ENCODE measurements around the gene RAB33B.

RAB33B gene

DNA sequence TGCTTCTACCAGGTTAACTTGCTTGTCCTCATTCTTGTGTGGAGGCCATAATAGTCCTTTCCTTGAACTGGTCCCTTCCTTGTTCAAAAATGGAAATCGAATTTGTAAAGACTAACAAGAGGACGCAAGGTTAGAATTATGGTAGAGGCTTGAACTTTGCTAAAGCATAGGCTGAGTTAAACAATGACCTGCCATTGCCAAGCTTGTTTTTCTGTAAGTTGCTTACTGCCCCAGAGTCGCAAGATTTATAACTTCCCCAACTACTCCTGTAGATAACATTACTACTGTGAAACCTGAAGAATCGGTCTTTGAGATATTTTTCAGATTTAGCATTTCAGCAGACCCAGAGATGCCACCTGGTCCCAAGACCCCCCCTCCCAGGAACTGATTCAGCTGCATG, 45.3 kb downstream of the RAB33B start:
- TF ChIP-seq, protein P1, sequence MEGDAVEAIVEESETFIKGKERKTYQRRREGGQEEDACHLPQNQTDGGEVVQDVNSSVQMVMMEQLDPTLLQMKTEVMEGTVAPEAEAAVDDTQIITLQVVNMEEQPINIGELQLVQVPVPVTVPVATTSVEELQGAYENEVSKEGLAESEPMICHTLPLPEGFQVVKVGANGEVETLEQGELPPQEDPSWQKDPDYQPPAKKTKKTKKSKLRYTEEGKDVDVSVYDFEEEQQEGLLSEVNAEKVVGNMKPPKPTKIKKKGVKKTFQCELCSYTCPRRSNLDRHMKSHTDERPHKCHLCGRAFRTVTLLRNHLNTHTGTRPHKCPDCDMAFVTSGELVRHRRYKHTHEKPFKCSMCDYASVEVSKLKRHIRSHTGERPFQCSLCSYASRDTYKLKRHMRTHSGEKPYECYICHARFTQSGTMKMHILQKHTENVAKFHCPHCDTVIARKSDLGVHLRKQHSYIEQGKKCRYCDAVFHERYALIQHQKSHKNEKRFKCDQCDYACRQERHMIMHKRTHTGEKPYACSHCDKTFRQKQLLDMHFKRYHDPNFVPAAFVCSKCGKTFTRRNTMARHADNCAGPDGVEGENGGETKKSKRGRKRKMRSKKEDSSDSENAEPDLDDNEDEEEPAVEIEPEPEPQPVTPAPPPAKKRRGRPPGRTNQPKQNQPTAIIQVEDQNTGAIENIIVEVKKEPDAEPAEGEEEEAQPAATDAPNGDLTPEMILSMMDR (IDR thresholded peaks at IDR 0.05; ENCODE audit: low read depth, low read length) = no peak

DNA sequence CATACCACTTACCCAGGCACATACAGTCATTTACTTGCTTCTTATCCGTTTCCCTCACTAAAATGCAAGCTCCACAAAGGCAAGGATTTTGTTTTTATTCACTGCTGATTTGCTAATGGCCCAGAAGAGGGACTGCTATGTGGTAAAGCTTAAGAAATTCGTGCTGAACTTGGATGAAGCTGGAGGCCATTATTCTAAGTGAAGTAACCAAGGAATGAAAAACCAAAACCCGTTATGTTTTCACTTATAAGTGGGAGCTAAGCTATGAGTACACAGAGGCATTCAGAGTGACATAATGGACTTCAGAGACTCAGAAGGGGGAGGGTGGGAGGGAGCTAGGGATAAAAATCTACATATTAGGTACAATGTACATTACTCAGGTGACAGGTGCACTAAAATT, 47.2 kb downstream of the RAB33B start:
- TF ChIP-seq, protein P1 (IDR thresholded peaks at IDR 0.05; ENCODE audit: low read depth, low read length) = no peak
- DNase-seq (ENCODE audit: extremely low read depth, low read depth) = no peak

More for the DNA sequence above, 45.3 kb downstream of the RAB33B start:
- no peak for DNase-seq (ENCODE audit: extremely low read depth, low read depth)

DNA sequence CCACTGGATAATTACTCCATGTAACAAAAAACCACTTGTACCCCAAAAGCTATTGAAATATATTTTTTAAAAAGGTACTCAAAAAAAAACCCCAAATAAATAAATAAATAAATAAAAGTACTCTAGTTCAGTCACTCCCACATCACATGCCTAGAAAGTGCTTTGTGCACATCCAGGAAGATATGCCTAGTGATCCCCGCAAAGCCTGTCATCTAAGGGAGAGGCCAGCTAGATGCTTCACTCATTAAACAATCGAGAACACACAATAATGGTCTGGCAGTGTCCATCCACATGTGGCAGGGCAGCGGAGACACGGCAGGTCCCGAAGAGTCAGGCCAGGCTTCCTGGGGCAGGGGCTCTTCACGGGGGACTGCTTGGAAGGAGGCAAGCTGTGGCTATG, 47.6 kb downstream of the RAB33B start:
- TF ChIP-seq, protein P1 (IDR thresholded peaks at IDR 0.05; ENCODE audit: low read depth, low read length) = no peak
- DNase-seq (ENCODE audit: extremely low read depth, low read depth) = no peak

DNA sequence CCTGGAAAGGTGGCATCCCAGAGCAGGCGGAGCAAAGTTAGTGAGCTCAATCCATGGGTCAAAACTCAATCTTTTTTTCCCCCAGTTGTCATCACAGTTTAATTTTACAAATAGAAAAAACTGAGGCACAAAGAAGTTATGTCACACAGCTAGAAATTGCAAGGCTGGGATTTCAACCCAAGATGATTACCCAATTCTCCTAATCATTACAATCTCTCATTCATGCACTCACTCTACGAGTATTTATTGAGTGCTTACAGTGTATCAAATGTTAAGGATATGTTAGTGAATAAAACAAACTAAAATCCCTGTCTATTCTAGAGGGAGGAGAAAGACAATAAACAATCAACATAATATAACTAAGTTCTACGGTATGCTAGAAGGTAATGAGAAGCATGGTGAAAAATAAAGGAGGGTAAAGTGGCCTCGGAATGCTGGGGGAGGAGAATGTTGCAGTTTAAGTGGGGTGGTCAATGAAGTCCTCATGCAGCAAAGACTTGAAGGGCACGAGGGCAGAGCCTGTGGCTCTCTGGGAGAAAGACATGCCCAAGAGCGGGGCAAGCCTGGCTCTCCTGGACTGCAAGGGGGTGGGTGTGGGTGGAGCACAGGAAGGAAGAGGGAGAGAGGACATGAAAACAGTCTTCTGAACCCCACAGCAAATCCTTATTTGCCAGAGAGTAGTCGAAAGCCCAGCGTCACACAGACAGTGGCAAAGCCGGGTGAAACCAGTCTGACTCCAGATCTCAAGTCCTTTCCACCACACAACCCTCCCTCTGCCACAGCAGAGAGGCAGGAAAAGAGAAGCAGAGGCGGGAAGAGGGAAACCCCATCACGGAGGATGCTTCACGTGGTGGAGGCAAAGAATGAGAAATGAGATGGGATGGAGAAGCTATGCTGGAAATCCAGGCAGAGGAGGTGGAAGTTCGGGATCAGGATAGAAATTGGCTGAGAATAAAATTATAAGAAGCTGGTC, 48.3 kb downstream of the RAB33B start:
- no peak for DNase-seq (ENCODE audit: extremely low read depth, low read depth)

DNA sequence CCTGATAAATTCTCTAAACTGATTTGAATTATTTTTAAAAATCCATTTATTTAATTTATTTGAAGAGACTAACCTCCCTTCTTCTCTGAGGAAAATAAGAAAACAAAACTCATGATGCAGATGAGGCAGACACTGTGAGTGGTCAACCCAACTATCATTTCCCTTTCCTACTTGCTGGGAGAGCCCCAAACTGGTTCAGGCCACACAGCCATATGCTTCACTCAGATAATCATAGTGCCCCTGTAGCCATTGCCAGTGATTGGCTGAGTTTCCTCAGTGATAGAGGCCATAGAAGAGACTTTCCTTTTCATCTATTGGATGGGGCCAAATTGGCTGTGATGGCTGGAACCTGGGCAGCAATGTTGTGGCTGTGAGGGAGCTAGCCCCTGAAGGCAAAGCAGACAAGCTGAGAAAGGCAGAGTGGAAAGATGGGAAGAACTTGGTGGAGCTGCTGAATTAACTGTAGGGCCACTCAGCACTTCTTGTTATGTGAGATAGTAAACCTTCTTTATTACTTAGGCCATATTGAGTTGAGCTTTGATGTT, 49.8 kb downstream of the RAB33B start:
- TF ChIP-seq, protein P1 (IDR thresholded peaks at IDR 0.05; ENCODE audit: low read depth, low read length) = no peak
- no peak for DNase-seq (ENCODE audit: extremely low read depth, low read depth)

More for the DNA sequence above, 48.3 kb downstream of the RAB33B start:
- TF ChIP-seq, protein P1 (IDR thresholded peaks at IDR 0.05; ENCODE audit: low read depth, low read length) = no peak

DNA sequence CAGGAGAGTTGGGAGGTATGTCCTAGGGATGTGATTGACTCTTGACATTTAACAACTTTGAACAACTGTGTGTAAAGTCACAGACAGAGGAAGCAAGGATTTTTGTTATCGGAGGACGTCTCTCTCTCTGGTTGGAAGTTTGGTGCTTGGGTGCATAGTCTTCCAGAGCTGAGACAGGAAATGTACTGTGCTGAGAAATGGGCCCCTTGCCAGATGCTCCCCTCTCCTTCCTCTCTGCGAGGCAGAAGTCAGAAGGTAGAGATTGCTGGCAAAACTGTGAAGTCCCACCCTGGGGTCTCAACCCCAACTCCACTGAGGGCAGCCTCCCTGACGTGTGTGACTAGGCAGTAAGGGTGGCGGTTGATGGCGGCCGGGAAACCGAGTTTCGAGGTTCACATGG, 52.9 kb downstream of the RAB33B start:
- no peak for DNase-seq (ENCODE audit: extremely low read depth, low read depth)
- TF ChIP-seq, protein P1 (IDR thresholded peaks at IDR 0.05; ENCODE audit: low read depth, low read length) = no peak

DNA sequence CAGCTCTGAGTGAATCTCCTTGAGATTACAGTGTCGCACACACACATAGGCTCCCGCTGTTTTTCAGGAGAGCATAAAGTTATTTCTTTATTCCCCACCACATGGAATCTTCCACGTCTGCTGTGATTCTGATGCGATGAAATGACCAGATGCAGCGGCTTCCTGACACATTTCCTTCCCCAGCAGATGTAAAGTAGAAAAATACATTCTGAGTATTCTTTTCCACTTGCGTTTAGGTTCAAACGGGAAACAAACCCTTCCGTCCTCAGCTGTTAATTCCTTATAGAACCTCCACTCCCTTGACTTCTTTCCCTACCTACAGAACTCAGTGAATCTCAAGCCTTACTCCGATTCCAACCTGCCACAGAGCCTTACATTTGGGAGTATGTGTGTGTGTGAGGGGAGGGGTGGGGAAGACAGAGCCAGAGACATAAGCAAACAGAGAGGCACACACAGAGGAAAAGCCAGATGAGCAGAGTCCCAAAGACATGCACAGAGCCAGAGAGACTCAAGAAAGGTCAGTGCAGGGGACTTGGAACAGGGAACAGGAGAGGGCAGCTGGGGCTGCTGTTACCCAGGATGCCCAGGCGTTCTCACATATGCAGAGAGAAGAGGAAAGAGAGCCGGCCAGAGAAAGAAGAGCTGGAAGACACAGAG, 54.8 kb downstream of the RAB33B start:
- TF ChIP-seq, protein P1 (IDR thresholded peaks at IDR 0.05; ENCODE audit: low read depth, low read length) = no peak
- no peak for DNase-seq (ENCODE audit: extremely low read depth, low read depth)

Data from AG09319 (cell line).